DMS114 treated with DMSO at 0.1 percent for 48 hours (cell line): ENCODE results near the gene WNT5B.
"Not testable (repeated sequence)": the region's sequence is repeated elsewhere in the genome, so short reads cannot be mapped to it uniquely, and the experiment has no call there.

ENCODE experiments used
- DNase-seq: peaks from one replicate; lab custom pipeline; 2025; ENCODE audit not compliant: unreplicated experiment; lab: John Stamatoyannopoulos, UW

Gene WNT5B

GRCh38 chr12:1688086-1688710 lies 59.2 kb downstream of the WNT5B start:
- DNase-seq = no peak

- peak; percentile 90 for DNase-seq
These were observed 61.6 kb downstream of the WNT5B start, which contains the start of gene ADIPOR2 for GRCh38 chr12:1690578-1691122. Gene ADIPOR2, plus strand, starts transcription at chr12:1691070. Its CDS starts 63,274 bp downstream, at chr12:1754344.

- DNase-seq = no peak
These were observed 62.3 kb downstream of the WNT5B start for GRCh38 chr12:1691123-1692007.

GRCh38 chr12:1692226-1692625 lies 63.2 kb downstream of the WNT5B start:
- no peak for DNase-seq

GRCh38 chr12:1692895-1693610 lies 64.0 kb downstream of the WNT5B start:
- no peak for DNase-seq

GRCh38 chr12:1695097-1695496 lies 66.1 kb downstream of the WNT5B start:
- DNase-seq = not testable (repeated sequence)

- no peak for DNase-seq
These were observed 67.0 kb downstream of the WNT5B start for GRCh38 chr12:1695886-1696670.

GRCh38 chr12:1696800-1697199 lies 67.8 kb downstream of the WNT5B start:
- no peak for DNase-seq
